ENCODE measurements around the gene MYO1G. TPM values are rescaled to one million over a fixed set of nuclear protein-coding genes. Genes with fewer than 3 reads are reported as not detected.

Gene MYO1G
- total RNA-seq, 1 donor from 2014 or later = 450 TPM

GRCh38 chr7:44966731-44967538, 11.9 kb downstream of the MYO1G start:
- intact Hi-C loops (cut with micrococcal nuclease) = no loop called here
- Mint-ChIP-seq H3K9me3 (no peaks in the 10 kb centered on the region), H3K4me1 (ENCODE audit: low read depth) (peaks cover 2% of the 10 kb centered on the region), H3K4me3 (ENCODE audit: low read depth) (no peak overlapping the region), H3K27me3 (ENCODE audit: low read depth) (no peaks in the 10 kb centered on the region), H3K36me3 (ENCODE audit: low read depth) (peaks cover 79% of the 10 kb centered on the region), H3K27ac (no peak overlapping the region)
- DNase-seq (ENCODE audit: low spot score) = no peak

- H3K27ac Mint-ChIP-seq = no peak overlapping the region
- intact Hi-C loops (cut with micrococcal nuclease) = no loop called here
- no peaks in the 10 kb centered on the region for H3K27me3 Mint-ChIP-seq (ENCODE audit: low read depth)
- no peak for DNase-seq (ENCODE audit: low spot score)
- H3K36me3 Mint-ChIP-seq (ENCODE audit: low read depth) = peaks cover 74% of the 10 kb centered on the region
- H3K4me1 Mint-ChIP-seq (ENCODE audit: low read depth) = peaks cover 2% of the 10 kb centered on the region
- no peak overlapping the region for H3K4me3 Mint-ChIP-seq (ENCODE audit: low read depth)
- no peaks in the 10 kb centered on the region for H3K9me3 Mint-ChIP-seq
These were observed 12.7 kb downstream of the MYO1G start for GRCh38 chr7:44965937-44966730.

- H3K27ac Mint-ChIP-seq = peak overlapping the region; percentile 46
- intact Hi-C loops (cut with micrococcal nuclease) = no loop called here
- H3K4me1 Mint-ChIP-seq (ENCODE audit: low read depth) = peaks cover 2% of the 10 kb centered on the region
- H3K36me3 Mint-ChIP-seq (ENCODE audit: low read depth) = peaks cover 70% of the 10 kb centered on the region
- H3K27me3 Mint-ChIP-seq (ENCODE audit: low read depth) = no peaks in the 10 kb centered on the region
- DNase-seq (ENCODE audit: low spot score) = no peak
- no peak overlapping the region for H3K4me3 Mint-ChIP-seq (ENCODE audit: low read depth)
- no peaks in the 10 kb centered on the region for H3K9me3 Mint-ChIP-seq
These were observed 13.3 kb downstream of the MYO1G start for GRCh38 chr7:44965441-44965903.

GRCh38 chr7:44964831-44965440, 13.9 kb downstream of the MYO1G start:
- no peak for DNase-seq (ENCODE audit: low spot score)
- Mint-ChIP-seq H3K4me3 (ENCODE audit: low read depth) (no peak overlapping the region), H3K9me3 (no peaks in the 10 kb centered on the region), H3K36me3 (ENCODE audit: low read depth) (peaks cover 70% of the 10 kb centered on the region), H3K27me3 (ENCODE audit: low read depth) (no peaks in the 10 kb centered on the region), H3K27ac (peak overlapping the region; percentile 46), H3K4me1 (ENCODE audit: low read depth) (peaks cover 4% of the 10 kb centered on the region)
- intact Hi-C loops (cut with micrococcal nuclease) = no loop called here

GRCh38 chr7:44964384-44964830, 14.4 kb downstream of the MYO1G start:
- Mint-ChIP-seq H3K4me1 (ENCODE audit: low read depth) (peaks cover 10% of the 10 kb centered on the region), H3K27ac (no peak overlapping the region), H3K4me3 (ENCODE audit: low read depth) (no peak overlapping the region), H3K27me3 (ENCODE audit: low read depth) (no peaks in the 10 kb centered on the region), H3K36me3 (ENCODE audit: low read depth) (peaks cover 71% of the 10 kb centered on the region), H3K9me3 (no peaks in the 10 kb centered on the region)
- no peak for DNase-seq (ENCODE audit: low spot score)
- intact Hi-C loops (cut with micrococcal nuclease) = no loop called here

DNA sequence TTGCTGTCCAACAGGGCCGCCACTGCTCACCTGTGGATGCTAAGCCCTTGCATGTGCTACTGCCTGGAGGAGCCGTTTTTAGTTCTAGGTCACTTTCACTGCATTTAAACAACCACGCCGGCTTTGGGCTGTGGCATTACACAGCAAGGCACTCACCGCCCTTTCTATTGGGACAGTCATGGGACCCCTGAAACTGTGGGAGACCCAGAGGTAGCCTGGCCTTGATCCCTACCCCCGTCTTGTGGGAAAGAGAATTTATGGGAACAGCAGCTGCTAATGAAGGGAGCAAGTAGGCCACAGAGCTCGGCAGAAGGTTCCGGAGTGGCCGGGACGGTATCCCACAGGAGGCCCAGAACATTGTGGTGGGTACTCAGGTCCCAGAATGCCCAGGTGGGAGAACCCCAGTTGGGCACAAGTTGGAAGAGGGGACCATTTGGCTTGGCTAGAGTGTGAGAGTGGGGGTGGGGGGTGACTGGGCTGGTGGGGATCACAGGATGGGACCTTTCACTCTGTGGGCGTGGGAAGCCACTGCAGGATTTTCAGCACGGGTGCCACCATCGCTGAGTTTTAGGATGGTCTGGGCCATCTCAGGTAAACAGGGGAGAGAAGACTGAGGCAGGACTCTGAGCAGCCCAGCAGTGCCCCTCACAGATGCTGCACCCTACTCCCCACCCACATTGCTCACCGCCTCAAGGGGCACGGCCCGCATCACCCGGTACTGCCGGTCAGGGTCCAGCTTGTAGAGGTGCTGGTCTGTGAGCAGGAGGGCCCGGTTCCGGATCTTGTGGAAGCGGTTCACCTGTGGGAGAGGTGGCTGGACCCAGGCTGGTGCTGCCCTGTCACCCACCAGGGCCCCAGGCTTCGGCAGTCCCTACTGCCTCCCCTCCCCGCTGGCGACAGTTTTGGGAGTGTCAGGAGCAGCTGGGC, 15.2 kb downstream of the MYO1G start:
- DNase-seq (ENCODE audit: low spot score) = no peak
- no peak overlapping the region for H3K27ac Mint-ChIP-seq
- no peaks in the 10 kb centered on the region for H3K27me3 Mint-ChIP-seq (ENCODE audit: low read depth)
- H3K9me3 Mint-ChIP-seq = no peaks in the 10 kb centered on the region
- H3K36me3 Mint-ChIP-seq (ENCODE audit: low read depth) = peaks cover 65% of the 10 kb centered on the region
- H3K4me1 Mint-ChIP-seq (ENCODE audit: low read depth) = peaks cover 15% of the 10 kb centered on the region
- H3K4me3 Mint-ChIP-seq (ENCODE audit: low read depth) = no peak overlapping the region
- intact Hi-C loops (cut with micrococcal nuclease) = no loop called here

GRCh38 chr7:44962483-44963251, 16.1 kb downstream of the MYO1G start:
- intact Hi-C loops (cut with micrococcal nuclease) = no loop called here
- DNase-seq (ENCODE audit: low spot score) = no peak
- Mint-ChIP-seq H3K27me3 (ENCODE audit: low read depth) (no peaks in the 10 kb centered on the region), H3K4me1 (ENCODE audit: low read depth) (peaks cover 13% of the 10 kb centered on the region), H3K9me3 (no peaks in the 10 kb centered on the region), H3K4me3 (ENCODE audit: low read depth) (no peak overlapping the region), H3K27ac (no peak overlapping the region), H3K36me3 (ENCODE audit: low read depth) (peaks cover 56% of the 10 kb centered on the region)

GRCh38 chr7:44961844-44962482, 16.9 kb downstream of the MYO1G start:
- Mint-ChIP-seq H3K4me3 (ENCODE audit: low read depth) (no peak overlapping the region), H3K9me3 (no peaks in the 10 kb centered on the region), H3K36me3 (ENCODE audit: low read depth) (peaks cover 49% of the 10 kb centered on the region), H3K27ac (no peak overlapping the region), H3K4me1 (ENCODE audit: low read depth) (peaks cover 13% of the 10 kb centered on the region), H3K27me3 (ENCODE audit: low read depth) (no peaks in the 10 kb centered on the region)
- intact Hi-C loops (cut with micrococcal nuclease) = no loop called here
- no peak for DNase-seq (ENCODE audit: low spot score)

- H3K4me1 Mint-ChIP-seq (ENCODE audit: low read depth) = peaks cover 13% of the 10 kb centered on the region
- peak overlapping the region; percentile 63 for H3K27ac Mint-ChIP-seq
- no peak overlapping the region for H3K4me3 Mint-ChIP-seq (ENCODE audit: low read depth)
- DNase-seq (ENCODE audit: low spot score) = no peak
- H3K9me3 Mint-ChIP-seq = no peaks in the 10 kb centered on the region
- no peaks in the 10 kb centered on the region for H3K27me3 Mint-ChIP-seq (ENCODE audit: low read depth)
- intact Hi-C loops (cut with micrococcal nuclease) = no loop called here
- H3K36me3 Mint-ChIP-seq (ENCODE audit: low read depth) = peaks cover 34% of the 10 kb centered on the region
These were observed 18.7 kb downstream of the MYO1G start for GRCh38 chr7:44960011-44960580.

DNA sequence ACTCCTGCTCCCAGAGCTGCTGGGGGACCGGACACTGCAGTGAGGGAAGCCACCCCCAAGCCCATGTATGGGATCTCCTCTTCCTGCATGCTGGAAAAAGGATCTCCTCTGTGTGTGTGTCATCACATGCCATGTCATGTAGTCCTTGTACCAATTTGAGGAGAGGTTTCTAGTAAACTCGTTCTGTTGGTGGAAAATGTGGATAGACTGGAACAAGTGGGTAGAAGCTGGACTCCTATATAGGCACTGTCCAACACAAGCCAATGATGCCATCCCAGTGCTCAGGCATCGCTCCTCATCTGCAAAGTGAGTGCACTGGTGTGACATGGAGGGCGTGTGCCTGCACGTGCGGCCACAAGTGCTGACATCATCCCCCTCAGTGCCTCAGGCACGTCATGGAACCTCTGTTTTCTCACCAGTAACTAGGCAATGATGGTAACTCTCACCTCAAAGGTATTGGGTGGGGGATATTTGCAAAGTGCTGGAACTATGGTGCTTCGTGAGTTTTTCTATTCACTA, 19.3 kb downstream of the MYO1G start:
- intact Hi-C loops (cut with micrococcal nuclease) = no loop called here
- Mint-ChIP-seq H3K27ac (peak overlapping the region; percentile 28), H3K27me3 (ENCODE audit: low read depth) (no peaks in the 10 kb centered on the region), H3K9me3 (no peaks in the 10 kb centered on the region), H3K4me3 (ENCODE audit: low read depth) (no peak overlapping the region), H3K4me1 (ENCODE audit: low read depth) (peaks cover 13% of the 10 kb centered on the region), H3K36me3 (ENCODE audit: low read depth) (peaks cover 28% of the 10 kb centered on the region)
- DNase-seq (ENCODE audit: low spot score) = no peak

Data from activated T-helper 2 cell treated with anti-CD3 and anti-CD28 coated beads, Interferon-gamma antibody, Interleukin-2, Interleukin-4, amounts not matched to agents 10 μg/mL and 5 μg/mL and 100 μg/mL, durations not matched to agents 14 hours and 24 hours and 36 hours (primary cell).